SK-N-MC (cell line): ENCODE results near the gene NNT.
"Not testable (repeated sequence)": the region's sequence is repeated elsewhere in the genome, so short reads cannot be mapped to it uniquely, and the experiment has no call there.

Experiments used
- DNase-seq: peaks from one replicate; pipeline ENCODE4 v3.0.0-alpha.2; 2011; ENCODE audit warnings: low read depth, low spot score
- H3K27ac ChIP-seq: fragments of 200-600 bp; sonication (generic); 2 replicates; pipeline ENCODE4 v1.5.1; 2016; ENCODE audit warnings: mixed run types
- H3K36me3 ChIP-seq: fragments of 200-600 bp; sonication (generic); 2 replicates; pipeline ENCODE4 v1.6.1; 2017; ENCODE audit warnings: antibody characterized with exemption, low read length, mixed read lengths; ENCODE audit not compliant: insufficient read depth
- H3K4me3 ChIP-seq: fragments of 200-600 bp; sonication (generic); 2 replicates; pipeline ENCODE4 v1.5.1; 2016
- H3K9ac ChIP-seq: fragments of 200-600 bp; sonication (generic); 2 replicates; pipeline ENCODE4 v1.8.0; 2017; ENCODE audit warnings: mixed run types, mixed read lengths; ENCODE audit not compliant: insufficient read length
- H3K9me3 ChIP-seq: fragments of 200-600 bp; sonication (generic); 2 replicates; pipeline ENCODE4 v1.6.1; 2017; ENCODE audit warnings: low read depth, mild to moderate bottlenecking, antibody characterized with exemption, low read length, moderate library complexity, mixed read lengths
- EZH2 ChIP-seq: fragments of 200-600 bp; sonication (generic); IDR thresholded peaks from one replicate; pipeline ENCODE4 v1.6.1; 2017; ENCODE audit warnings: antibody characterized with exemption
- FOXP2 ChIP-seq: optimal IDR thresholded peaks from 2 replicates; pipeline ENCODE3; 2011; ENCODE audit warnings: mild to moderate bottlenecking, moderate library complexity; ENCODE audit not compliant: insufficient read depth; ENCODE audit errors: extremely low read length, control extremely low read depth
- POLR2AphosphoS5 ChIP-seq: IDR thresholded peaks from 2 replicates; pipeline ENCODE4 v1.6.1; 2012; ENCODE audit warnings: mild to moderate bottlenecking, low read depth, low read length, borderline replicate concordance

The NNT gene

GRCh38 chr5:43711496-43711895, 108.5 kb downstream of the NNT start:
- no peak overlapping the region for H3K4me3 ChIP-seq
- no peak overlapping the region for H3K9ac ChIP-seq
- no peak overlapping the region for H3K27ac ChIP-seq
- no peak for DNase-seq
- H3K9me3 ChIP-seq, result no peaks in the 10 kb centered on the region
- 0 out of 2 replicates have a peak, but pooled peaks cover under 1% of the 10 kb centered on the region for H3K36me3 ChIP-seq
- TF ChIP-seq EZH2 (no peak), POLR2AphosphoS5 (no peak), FOXP2 (no peak)

GRCh38 chr5:43712081-43712480, 109.1 kb downstream of the NNT start:
- no peak overlapping the region for H3K27ac ChIP-seq
- TF ChIP-seq EZH2 (no peak), FOXP2 (no peak), POLR2AphosphoS5 (no peak)
- no peak overlapping the region for H3K4me3 ChIP-seq
- H3K9me3 ChIP-seq, result no peaks in the 10 kb centered on the region
- no peak for DNase-seq
- H3K9ac ChIP-seq, result no peak overlapping the region
- H3K36me3 ChIP-seq, result no peaks in the 10 kb centered on the region

DNA sequence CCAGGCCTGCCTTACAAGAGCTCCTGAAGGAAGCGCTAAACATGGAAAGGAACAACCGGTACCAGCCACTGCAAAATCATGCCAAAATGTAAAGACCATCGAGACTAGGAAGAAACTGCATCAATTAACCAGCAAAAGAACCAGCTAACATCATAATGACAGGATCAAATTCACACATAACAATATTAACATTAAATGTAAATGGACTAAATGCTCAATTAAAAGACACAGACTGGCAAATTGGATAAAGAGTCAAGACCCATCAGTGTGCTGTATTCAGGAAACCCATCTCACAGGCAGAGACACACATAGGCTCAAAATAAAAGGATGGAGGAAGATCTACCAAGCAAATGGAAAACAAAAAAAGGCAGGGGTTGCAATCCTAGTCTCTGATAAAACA, 116.8 kb downstream of the NNT start:
- H3K36me3 ChIP-seq, H3K27ac ChIP-seq, DNase-seq, H3K4me3 ChIP-seq, H3K9me3 ChIP-seq, H3K9ac ChIP-seq: not testable (repeated sequence)

GRCh38 chr5:43728581-43728980, 125.6 kb downstream of the NNT start:
- no peak overlapping the region for H3K27ac ChIP-seq
- TF ChIP-seq EZH2 (no peak), POLR2AphosphoS5 (no peak)
- no peak overlapping the region for H3K4me3 ChIP-seq
- DNase-seq, result no peak
- H3K36me3 ChIP-seq, result no peaks in the 10 kb centered on the region
- no peaks in the 10 kb centered on the region for H3K9me3 ChIP-seq
- no peak overlapping the region for H3K9ac ChIP-seq

DNA sequence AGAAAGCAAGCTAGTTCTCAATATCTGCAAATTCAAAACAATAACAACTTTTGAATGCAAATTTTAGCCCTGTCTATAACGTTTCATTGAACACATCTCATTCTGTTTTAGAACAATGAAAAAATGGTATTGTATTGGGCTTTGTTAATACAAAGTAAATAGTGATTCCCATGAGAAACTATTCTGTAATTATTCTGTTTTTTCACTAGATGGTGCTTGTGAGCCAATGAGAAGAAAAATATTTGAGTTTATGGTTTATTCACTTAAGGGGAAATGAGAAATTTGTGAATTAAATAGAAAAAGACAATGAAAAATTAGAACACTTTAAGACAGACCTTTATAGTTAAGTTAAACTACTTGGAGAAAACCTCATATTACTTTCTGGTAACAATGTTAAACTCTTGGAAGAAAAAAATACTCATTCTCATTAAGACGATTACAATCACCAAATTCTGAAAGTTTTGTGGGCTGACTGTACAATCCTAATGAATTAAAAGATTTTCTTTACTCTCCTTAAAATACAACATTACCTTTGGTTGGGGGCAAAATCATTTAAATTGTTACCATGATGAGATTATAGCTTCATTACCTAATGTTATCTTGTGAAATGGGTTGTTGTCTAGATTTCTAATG, 127.0 kb downstream of the NNT start:
- TF ChIP-seq FOXP2, result no peak
- no peak for TF ChIP-seq EZH2
- TF ChIP-seq POLR2AphosphoS5, result no peak
- no peaks in the 10 kb centered on the region for H3K36me3 ChIP-seq
- peak overlapping the region; percentile 3 for H3K9ac ChIP-seq
- H3K4me3 ChIP-seq, result 0 out of 2 replicates have a peak overlapping the region, but pooled peaks have one; percentile 11
- peak overlapping the region; percentile 4 for H3K27ac ChIP-seq
- no peak for DNase-seq
- no peaks in the 10 kb centered on the region for H3K9me3 ChIP-seq

- TF ChIP-seq POLR2AphosphoS5 (no peak), EZH2 (no peak), FOXP2 (no peak)
- Histone ChIP-seq H3K9ac (peak overlapping the region; percentile 3), H3K27ac (0 out of 2 replicates have a peak overlapping the region, but pooled peaks have one; percentile 4), H3K36me3 (no peaks in the 10 kb centered on the region), H3K9me3 (no peaks in the 10 kb centered on the region), H3K4me3 (no peak overlapping the region)
- DNase-seq, result no peak
Observed at GRCh38 chr5:43730832-43731342, 127.9 kb downstream of the NNT start.

- no peak overlapping the region for H3K4me3 ChIP-seq
- no peak for DNase-seq
- no peak overlapping the region for H3K9ac ChIP-seq
- TF ChIP-seq FOXP2, result no peak
- no peak for TF ChIP-seq EZH2
- TF ChIP-seq POLR2AphosphoS5, result no peak
- H3K9me3 ChIP-seq, result no peaks in the 10 kb centered on the region
- H3K36me3 ChIP-seq, result no peaks in the 10 kb centered on the region
- no peak overlapping the region for H3K27ac ChIP-seq
Observed at GRCh38 chr5:43731573-43731972, 128.6 kb downstream of the NNT start.

GRCh38 chr5:43745923-43746548, 143.1 kb downstream of the NNT start:
- not testable (repeated sequence) for H3K27ac ChIP-seq, H3K36me3 ChIP-seq, H3K9ac ChIP-seq, DNase-seq, H3K9me3 ChIP-seq, H3K4me3 ChIP-seq

GRCh38 chr5:43750809-43751208, 147.8 kb downstream of the NNT start:
- H3K4me3 ChIP-seq, result no peak overlapping the region

More at GRCh38 chr5:43750809-43751208, 147.8 kb downstream of the NNT start:
- TF ChIP-seq POLR2AphosphoS5 (no peak), EZH2 (no peak), FOXP2 (no peak)
- Histone ChIP-seq H3K36me3 (no peaks in the 10 kb centered on the region), H3K9ac (no peak overlapping the region), H3K27ac (no peak overlapping the region), H3K9me3 (no peaks in the 10 kb centered on the region)
- no peak for DNase-seq
